Skeletal muscle satellite cell (primary cell): ENCODE results near the gene HSPE1.
A peak's percentile ranks its signal among the peaks of the same experiment; 100 is the strongest.
"Not testable (repeated sequence)": the region's sequence is repeated elsewhere in the genome, so short reads cannot be mapped to it uniquely, and the experiment has no call there.

ENCODE experiments used
- H3K27me3 ChIP-seq: 2 replicates; pipeline ENCODE4 v1.7.0; 2013; ENCODE audit warnings: low read length; ENCODE audit not compliant: control insufficient read depth, insufficient read depth
- H3K36me3 ChIP-seq: 2 replicates; pipeline ENCODE4 v1.7.0; 2013; ENCODE audit warnings: mild to moderate bottlenecking, control low read depth, low read length; ENCODE audit not compliant: insufficient read depth
- H3K4me1 ChIP-seq: 2 replicates; pipeline ENCODE4 v1.7.0; 2013; ENCODE audit warnings: low read length; ENCODE audit not compliant: control insufficient read depth, insufficient read depth
- H3K4me2 ChIP-seq: 2 replicates; pipeline ENCODE4 v1.7.0; 2013; ENCODE audit warnings: mild to moderate bottlenecking, low read length
- H3K4me3 ChIP-seq: 2 replicates; pipeline ENCODE4 v1.7.0; 2013; ENCODE audit warnings: low read length
- H3K9ac ChIP-seq: 2 replicates; pipeline ENCODE4 v1.7.0; 2013; ENCODE audit warnings: mild to moderate bottlenecking, low read depth, low read length, moderate library complexity
- H3K9me3 ChIP-seq: replicated peaks from 2 replicates; pipeline ENCODE4 v1.7.0; 2013; ENCODE audit warnings: mild to moderate bottlenecking, control low read depth, low read length

The HSPE1 gene

GRCh38 chr2:197472166-197472565 is 28.0 kb upstream of the HSPE1 start:
- Histone ChIP-seq H3K9ac (no peak overlapping the region), H3K9me3 (no peaks in the 10 kb centered on the region), H3K4me3 (no peak overlapping the region), H3K4me2 (no peak overlapping the region), H3K27me3 (no peaks in the 10 kb centered on the region), H3K4me1 (no peaks in the 10 kb centered on the region), H3K36me3 (peaks cover 69% of the 10 kb centered on the region)

DNA sequence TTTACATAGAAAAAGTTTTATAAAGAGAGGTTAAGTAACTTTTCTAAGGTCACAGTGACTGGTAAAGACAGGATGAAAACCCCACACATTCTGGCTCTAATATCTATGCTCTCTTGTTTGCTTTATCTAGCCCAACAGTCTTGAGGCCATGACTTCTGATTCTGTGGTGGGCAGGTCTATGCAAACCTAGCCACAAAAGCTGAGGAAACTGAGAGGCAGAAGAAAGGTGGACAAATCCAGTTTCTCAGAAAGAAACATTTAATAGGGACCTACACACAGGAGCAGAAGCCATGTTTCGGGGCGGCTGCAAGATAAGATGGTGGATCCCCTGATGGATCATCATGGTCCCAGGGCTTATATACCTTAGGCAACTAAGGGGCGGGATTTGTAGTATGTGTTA is 22.4 kb upstream of the HSPE1 start:
- Histone ChIP-seq H3K9me3 (no peaks in the 10 kb centered on the region), H3K4me1 (no peaks in the 10 kb centered on the region), H3K36me3 (peaks cover 51% of the 10 kb centered on the region), H3K27me3 (no peaks in the 10 kb centered on the region), H3K4me3 (no peak overlapping the region), H3K4me2 (no peak overlapping the region), H3K9ac (no peak overlapping the region)

- no peaks in the 10 kb centered on the region for H3K4me1 ChIP-seq
- no peaks in the 10 kb centered on the region for H3K27me3 ChIP-seq
- no peak overlapping the region for H3K4me2 ChIP-seq
- H3K9ac ChIP-seq = no peak overlapping the region
- H3K4me3 ChIP-seq = no peak overlapping the region
- H3K36me3 ChIP-seq = peaks cover 44% of the 10 kb centered on the region
- H3K9me3 ChIP-seq = no peaks in the 10 kb centered on the region
Measured at GRCh38 chr2:197480165-197481036, 19.8 kb upstream of the HSPE1 start.

GRCh38 chr2:197484248-197484647 is 15.9 kb upstream of the HSPE1 start:
- H3K27me3 ChIP-seq, H3K4me2 ChIP-seq, H3K4me1 ChIP-seq, H3K9ac ChIP-seq, H3K4me3 ChIP-seq, H3K9me3 ChIP-seq: not testable (repeated sequence)
- peaks cover 50% of the 10 kb centered on the region for H3K36me3 ChIP-seq

DNA sequence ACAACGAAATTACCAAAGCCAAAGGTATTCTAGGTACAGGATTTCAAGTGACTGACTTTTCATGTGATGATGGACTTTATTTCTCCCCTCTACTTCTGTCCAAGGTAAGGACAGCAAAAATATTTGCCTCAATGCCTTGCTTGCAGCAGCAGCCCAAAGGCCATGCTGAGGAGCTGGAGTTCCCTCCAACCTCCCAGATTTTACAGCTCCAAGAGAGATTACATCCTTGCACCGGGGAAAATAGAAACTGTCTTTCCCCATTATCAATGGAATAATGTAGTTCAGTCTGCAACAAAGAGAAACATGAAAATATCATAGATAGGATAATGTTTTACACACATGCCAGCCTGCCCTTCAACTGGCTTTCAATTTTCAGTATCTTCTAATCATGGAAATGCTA is 14.0 kb upstream of the HSPE1 start:
- H3K36me3 ChIP-seq = peaks cover 61% of the 10 kb centered on the region

GRCh38 chr2:197487385-197487784 is 12.8 kb upstream of the HSPE1 start:
- Histone ChIP-seq H3K4me3 (no peak overlapping the region), H3K4me2 (no peak overlapping the region), H3K36me3 (peaks cover 73% of the 10 kb centered on the region), H3K9me3 (no peaks in the 10 kb centered on the region), H3K4me1 (no peaks in the 10 kb centered on the region), H3K9ac (no peak overlapping the region), H3K27me3 (no peaks in the 10 kb centered on the region)

More for the DNA sequence above, 14.0 kb upstream of the HSPE1 start:
- no peak overlapping the region for H3K4me3 ChIP-seq
- no peak overlapping the region for H3K4me2 ChIP-seq
- H3K27me3 ChIP-seq = no peaks in the 10 kb centered on the region
- no peaks in the 10 kb centered on the region for H3K9me3 ChIP-seq
- H3K9ac ChIP-seq = no peak overlapping the region
- H3K4me1 ChIP-seq = no peaks in the 10 kb centered on the region

GRCh38 chr2:197495433-197496134 is 4.6 kb upstream of the HSPE1 start:
- peaks cover 64% of the 10 kb centered on the region for H3K36me3 ChIP-seq
- no peak overlapping the region for H3K4me3 ChIP-seq
- no peak overlapping the region for H3K9ac ChIP-seq
- H3K4me1 ChIP-seq = peaks cover 16% of the 10 kb centered on the region
- no peaks in the 10 kb centered on the region for H3K27me3 ChIP-seq
- peak overlapping the region; percentile 84 for H3K4me2 ChIP-seq
- H3K9me3 ChIP-seq = no peaks in the 10 kb centered on the region

DNA sequence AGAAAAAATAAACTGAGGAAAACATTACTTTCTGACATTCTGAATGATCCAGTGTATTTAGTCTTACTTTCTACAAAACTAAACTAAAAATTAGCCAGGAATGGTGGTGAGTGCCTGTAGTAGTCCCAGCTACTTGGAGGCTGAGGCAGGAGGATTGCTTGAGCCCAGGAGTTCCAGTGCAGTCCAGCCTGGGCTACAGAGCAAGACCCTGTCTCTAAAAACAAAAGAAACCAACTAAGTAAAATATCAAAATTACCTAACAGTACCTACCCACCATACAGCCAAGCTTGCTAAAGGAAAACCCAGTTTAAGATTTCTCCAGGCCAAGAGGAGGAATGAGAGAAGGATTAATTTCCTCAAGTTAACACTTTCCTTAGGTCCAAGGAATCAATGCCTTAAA is 3.5 kb upstream of the HSPE1 start:
- Histone ChIP-seq H3K4me2 (peak overlapping the region; percentile 84), H3K4me3 (no peak overlapping the region), H3K27me3 (no peaks in the 10 kb centered on the region), H3K4me1 (peaks cover 17% of the 10 kb centered on the region), H3K9ac (no peak overlapping the region), H3K9me3 (no peaks in the 10 kb centered on the region), H3K36me3 (peaks cover 56% of the 10 kb centered on the region)

GRCh38 chr2:197497326-197497725 is 2.9 kb upstream of the HSPE1 start:
- Histone ChIP-seq H3K4me2 (peak overlapping the region; percentile 84), H3K9ac (no peak overlapping the region), H3K36me3 (peaks cover 56% of the 10 kb centered on the region), H3K4me1 (peaks cover 23% of the 10 kb centered on the region), H3K9me3 (no peaks in the 10 kb centered on the region), H3K27me3 (no peaks in the 10 kb centered on the region), H3K4me3 (peak overlapping the region; percentile 82)

GRCh38 chr2:197498235-197498936 is 1.8 kb upstream of the HSPE1 start:
- Histone ChIP-seq H3K4me1 (peaks cover 25% of the 10 kb centered on the region), H3K4me3 (peak overlapping the region; percentile 82)

GRCh38 chr2:197498937-197499593 is 1.1 kb upstream of the HSPE1 start:
- Histone ChIP-seq H3K4me3 (peak overlapping the region; percentile 82), H3K9ac (peak overlapping the region; percentile 91), H3K4me1 (peaks cover 25% of the 10 kb centered on the region), H3K36me3 (peaks cover 63% of the 10 kb centered on the region), H3K9me3 (no peaks in the 10 kb centered on the region), H3K27me3 (no peaks in the 10 kb centered on the region), H3K4me2 (peak overlapping the region; percentile 84)

More at GRCh38 chr2:197498235-197498936, 1.8 kb upstream of the HSPE1 start:
- peak overlapping the region; percentile 84 for H3K4me2 ChIP-seq
- H3K9me3 ChIP-seq = no peaks in the 10 kb centered on the region
- H3K36me3 ChIP-seq = peaks cover 60% of the 10 kb centered on the region
- no peaks in the 10 kb centered on the region for H3K27me3 ChIP-seq
- peak overlapping the region; percentile 91 for H3K9ac ChIP-seq
